Endometrial microvascular endothelial cells (primary cell): ENCODE measurements around the gene PSMA6. TPM values are rescaled to one million over a fixed set of nuclear protein-coding genes. Genes with fewer than 3 reads are reported as not detected.
"Not testable (repeated sequence)": the region's sequence is repeated elsewhere in the genome, so short reads cannot be mapped to it uniquely, and the experiment has no call there.

Experiments used
- in situ Hi-C: cut with HindIII; loops from 2 replicates; pipeline ENCODE4 v1.10.0; 2017; ENCODE audit warnings: low sequenced_read_pairs, low pct_unique_long_range_greater_than_20kb; ENCODE audit errors: inconsistent ontology term
- total RNA-seq: library from RNA; depleted of rRNA; stranded (reverse); fragments of >200 nt; gene quantifications from one replicate; pipeline ENCODE4 v1.2.3, GENCODE V29; 2015; ENCODE audit errors: inconsistent ontology term

PSMA6 gene
- total RNA-seq, result 361 TPM

DNA sequence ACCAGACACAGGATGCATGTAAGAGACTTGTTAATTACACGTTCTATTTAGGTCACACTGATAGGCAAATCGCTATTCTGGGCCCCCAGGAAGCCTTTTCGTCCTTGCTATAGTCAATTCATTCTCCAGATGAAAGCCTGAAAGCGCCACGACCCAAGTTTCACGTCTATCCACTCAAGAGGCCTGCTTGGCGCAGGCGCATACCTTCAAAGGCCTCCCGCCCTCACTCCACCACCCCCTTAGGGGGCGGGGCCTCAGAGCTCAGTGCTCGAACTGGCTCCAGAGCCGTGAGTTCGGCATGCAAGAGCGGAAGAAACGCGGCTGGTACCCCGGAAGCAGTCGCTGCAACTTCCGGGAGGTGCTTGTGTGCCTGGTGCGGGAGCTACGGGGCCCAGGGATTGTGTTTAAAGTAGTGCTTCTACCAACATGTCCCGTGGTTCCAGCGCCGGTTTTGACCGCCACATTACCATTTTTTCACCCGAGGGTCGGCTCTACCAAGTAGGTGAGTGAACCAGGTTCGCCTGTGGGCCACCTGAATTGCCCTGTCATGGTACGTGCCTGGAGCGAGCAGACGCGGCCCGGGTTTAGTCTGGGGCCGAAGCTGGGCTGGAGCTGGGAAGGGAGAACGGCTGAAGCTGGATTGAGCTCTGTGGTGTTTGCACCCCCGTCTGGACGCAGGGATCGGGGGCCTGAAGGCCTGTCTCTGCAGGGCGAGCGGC, at the start of gene PSMA6:
Gene PSMA6, plus strand, starts transcription at position 332 of the 719 bp plus-strand sequence. Its CDS starts 95 bp downstream, at position 427.
- in situ Hi-C loops, result no loop called here

DNA sequence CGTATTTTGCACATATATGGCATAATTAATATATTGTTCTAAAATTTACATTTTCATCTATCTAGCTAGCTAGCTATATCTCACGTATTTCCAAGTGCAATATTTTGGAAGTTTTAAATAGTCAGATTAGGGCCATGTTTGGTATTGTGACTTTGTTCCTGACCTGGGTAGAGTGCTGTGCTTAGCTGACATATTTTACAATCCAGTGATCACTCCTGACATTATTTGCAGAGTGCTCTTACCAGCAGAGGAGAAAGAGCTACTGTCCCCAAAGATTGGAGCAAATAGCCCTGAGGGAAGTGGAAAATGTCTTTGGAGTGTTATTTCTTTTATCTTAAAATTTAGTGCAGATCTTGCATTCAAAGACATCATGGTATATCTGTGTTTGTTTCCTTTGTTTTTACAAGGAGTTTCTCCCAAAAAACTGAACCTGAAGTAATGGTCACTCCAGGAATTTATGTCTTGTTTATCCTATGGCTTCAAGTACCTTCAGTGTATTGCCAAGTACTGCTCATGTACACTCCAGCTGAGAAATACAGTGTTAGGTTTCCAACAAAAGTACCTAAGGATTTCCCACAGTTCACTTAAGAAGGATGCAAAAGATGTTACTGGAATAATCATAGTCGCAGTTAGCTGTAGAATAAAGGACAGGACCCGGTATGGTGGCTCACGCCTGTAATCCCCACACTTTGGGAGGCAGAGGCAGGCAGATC, 49.4 kb upstream of the PSMA6 start:
- in situ Hi-C loops, result no loop called here

DNA sequence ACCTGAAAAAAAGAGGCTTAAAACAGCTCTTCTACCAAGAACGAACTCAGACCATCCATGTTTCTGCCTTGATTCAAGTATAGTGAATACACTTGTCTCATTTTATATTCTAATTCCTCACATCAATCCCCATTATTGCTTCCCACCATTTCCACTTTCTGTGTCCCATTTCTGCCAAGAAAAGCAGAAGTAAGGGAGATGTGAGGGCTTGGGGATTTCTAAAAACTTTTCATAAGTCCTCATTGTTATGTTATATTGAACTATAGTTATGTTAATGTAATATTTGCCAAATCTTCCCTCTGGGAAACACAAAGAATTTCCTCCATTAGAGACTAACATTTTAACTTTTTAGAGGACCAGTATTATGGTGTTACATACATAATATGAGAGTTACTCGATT, 48.2 kb upstream of the PSMA6 start:
- in situ Hi-C loops, result no loop called here

DNA sequence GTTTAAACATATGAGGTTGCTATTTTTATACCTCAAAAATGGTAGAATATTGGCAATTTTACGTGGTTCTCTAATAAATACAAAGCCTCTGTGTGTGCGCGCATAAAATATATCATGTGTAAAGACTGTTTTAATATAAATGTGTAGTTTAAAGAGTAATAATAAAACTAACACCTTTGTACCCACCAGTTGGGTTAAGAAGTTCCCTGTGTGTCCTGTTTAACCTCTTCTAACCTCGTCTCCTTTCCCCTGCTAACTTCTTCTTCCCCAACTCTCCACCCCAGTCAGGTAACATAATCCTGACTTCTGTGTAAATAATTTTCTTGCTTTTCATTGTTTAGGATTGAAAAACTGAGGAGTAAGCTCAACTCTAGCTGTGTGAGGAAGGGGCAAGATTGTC, 47.6 kb upstream of the PSMA6 start:
- in situ Hi-C loops, result no loop called here

DNA sequence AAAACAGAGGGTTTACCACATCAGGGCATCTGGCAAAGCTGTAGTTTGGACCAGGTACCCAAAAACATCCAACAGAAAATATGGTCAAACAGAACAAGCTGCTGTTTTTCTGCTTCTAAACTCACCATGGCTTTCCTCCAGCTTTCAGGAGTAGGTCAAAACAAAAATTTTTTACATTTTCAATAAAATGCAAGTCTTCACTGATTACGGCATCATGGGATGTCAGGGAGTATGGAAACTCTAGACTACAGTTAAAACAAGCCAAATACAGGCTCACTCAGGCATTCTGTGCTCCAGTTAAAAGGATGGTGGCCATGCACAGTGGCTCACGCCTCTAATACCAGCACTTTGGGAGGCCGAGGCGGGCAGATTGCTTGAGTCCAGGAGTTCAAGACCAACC, 47.1 kb upstream of the PSMA6 start:
- in situ Hi-C loops, result no loop called here

DNA sequence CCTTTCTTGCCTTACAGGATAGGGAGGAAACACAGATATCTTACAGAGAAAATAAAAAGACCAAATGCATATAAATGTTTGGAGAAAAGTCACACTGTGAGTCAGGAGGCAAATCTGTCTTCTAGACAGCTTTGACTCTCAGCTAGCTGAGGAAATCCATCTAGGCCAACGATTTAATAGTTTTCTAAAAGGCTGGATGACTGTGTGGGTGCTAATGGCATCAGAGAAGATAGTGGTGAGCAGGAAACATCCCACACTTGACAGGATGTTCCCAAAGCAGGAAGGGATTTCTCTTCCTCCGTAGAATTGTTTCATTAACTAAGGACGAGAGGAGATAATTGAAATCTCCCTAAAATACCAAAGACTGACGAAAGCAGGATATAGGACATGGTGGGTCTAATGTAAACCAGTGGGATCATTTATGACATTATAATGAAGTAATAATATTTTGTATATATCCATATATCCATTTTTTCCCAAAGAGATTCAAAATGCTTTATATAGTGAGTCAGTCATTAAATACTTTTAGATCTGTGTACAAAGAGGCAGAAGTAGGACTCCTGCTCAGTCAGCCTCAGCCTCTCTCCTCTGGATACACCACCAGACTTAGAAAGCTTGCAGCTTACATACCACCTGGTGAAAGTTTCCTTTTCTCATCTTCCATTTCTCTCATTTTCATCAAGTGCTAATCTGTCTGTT, 44.3 kb upstream of the PSMA6 start:
- in situ Hi-C loops, result no loop called here

DNA sequence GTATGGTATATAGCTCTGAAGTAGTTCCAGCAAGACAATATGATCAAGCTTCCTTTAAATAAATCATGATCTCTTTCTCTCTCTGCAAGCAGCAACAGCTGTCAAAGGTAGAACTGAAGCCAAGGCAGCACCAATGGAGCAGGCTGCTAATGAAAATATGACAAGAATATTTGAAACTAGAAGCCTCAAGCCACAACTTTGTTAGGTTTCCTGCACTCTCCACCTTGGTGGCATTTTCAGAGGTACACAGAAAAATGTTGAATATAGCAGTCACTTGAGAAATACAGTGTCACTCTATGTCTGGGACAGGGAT, 43.8 kb upstream of the PSMA6 start:
- in situ Hi-C loops, result no loop called here

DNA sequence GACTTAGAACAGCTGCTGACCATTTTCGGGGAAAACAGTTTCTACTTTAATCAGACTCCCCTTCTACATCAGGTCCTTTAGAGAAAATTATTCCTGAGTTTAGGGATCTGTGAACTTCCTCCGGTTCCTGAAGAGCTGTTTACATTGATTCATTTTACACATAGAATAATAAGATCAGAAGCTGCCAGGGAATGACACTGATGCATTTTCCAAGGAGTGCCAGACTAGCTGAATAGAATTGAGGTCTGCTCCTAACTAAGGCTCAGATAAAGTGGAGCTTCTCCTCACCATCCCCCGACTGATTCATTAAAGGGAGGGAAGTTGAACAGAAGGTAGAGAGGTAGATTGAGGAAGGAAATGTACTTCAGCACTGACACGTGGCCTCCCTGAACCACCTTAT, 41.9 kb upstream of the PSMA6 start:
- in situ Hi-C loops, result no loop called here

DNA sequence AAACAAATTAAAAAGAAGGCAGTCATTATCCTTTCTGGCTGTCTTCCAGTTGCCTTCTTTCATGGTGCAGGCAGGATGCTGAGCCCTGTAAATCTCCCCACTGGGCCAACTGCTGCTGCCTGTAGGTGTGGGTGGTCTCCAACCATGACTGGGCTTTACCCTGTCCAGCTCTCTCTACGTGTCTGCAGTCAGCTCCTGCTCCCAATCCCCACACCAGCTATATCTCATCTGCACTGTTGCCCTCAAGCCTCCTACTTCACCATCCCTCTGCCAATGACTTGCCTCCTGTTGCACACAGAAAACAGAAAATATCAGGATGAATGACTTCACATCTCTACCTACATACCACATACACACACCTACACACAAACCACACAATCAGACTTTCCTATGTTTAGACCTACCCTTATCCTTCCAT, 39.7 kb upstream of the PSMA6 start:
- in situ Hi-C loops, result no loop called here

DNA sequence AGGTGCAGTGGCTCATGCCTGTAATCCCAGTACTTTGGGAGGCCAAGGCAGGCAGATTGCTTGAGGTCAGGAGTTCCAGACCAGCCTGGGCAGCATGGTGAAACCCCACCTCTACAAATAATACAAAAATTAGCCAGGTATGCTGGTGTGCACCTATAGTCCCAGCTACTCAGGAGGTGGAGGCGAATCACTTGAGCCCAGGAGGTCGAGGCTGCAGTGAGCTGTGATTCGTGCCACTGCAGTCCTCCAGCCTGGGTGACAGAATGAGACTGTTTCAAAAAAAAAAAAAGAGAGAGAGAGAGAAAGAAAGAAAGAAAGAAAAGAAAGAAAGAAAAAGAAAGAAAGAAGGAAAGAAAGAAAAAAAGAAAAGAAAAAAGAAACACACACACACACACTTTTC, 39.1 kb upstream of the PSMA6 start:
- in situ Hi-C loops, result not testable (repeated sequence)

DNA sequence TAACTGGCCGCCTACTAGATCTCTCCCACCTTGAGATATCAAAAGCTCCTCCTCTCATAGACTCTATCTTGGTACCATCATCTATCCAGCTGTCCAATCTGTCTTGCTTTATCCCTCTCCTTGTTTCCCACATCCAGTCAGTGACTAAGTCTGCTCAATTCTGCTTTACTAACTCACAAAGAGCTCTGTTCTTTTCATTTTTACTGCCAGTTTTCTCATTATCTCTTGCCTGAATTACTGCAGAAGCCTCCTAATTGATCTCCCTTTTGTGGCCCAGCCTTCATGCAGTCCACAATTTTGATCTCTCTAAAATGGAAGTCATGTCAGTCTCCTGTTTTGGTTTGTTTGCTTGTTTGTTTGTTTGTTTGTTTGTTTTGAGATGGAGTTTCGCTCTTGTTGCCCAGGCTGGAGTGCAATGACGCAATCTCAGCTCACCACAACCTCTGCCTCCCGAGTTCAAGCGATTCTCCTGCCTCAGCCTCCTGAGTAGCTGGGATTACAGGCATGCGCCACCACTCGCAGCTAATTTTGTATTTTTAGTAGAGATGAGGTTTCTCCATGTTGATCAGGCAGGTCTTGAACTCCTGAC, 38.1 kb upstream of the PSMA6 start:
- in situ Hi-C loops, result not testable (repeated sequence)

DNA sequence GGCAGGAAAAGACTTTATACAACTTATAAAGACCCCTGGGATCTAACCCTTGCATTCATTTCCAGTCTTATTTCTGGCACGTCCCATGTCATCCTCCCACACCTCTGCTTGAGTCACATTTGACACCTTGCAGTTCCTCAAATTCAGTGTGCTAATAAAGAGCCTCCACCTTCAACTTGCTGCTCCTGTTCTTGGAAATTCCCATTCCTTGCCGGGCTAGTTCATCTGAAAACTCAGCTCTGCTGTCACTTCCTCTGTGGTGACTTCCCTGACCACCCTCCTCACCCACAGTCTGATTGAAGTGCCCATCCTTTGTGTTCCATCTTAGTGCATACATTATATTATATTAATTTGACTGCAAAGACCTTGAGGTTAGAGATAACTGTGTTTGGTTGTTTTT, 37.4 kb upstream of the PSMA6 start:
- in situ Hi-C loops, result no loop called here

DNA sequence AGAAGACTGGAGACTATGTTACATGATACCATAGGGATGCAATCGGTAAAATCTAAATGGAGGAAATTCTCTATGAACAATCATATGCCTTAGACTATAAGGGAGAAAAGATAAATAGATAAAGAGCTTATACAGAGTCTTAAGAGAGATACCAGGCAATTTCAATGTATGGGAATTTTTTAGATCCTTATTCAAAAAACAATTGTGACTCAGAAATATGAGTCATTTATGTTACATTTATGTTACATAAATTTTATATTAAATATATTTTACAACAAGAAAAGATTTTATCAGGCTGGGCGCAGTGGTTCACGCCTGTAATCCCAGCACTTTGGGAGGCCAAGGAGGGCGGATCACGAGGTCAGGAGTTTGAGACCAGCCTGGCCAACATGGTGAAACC, 36.5 kb upstream of the PSMA6 start:
- in situ Hi-C loops, result no loop called here

DNA sequence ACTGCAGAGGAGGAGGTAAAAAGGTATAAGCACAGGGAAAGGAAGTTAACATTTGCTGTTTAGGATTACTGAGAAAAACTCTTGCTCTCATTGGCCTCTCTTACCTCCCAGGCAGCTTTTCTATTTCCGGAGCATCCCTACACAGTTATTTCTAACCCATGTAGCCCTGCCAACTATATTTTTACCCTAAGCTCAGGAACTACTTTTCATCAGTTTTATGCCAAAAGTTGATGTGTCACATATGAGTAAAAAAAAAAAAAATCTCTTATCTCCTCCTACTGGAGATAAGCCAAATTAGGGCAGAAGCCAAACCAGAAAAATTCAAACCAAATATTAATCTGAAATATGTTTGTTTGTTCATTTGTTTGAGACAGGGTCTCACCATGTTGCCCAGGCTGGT, 34.4 kb upstream of the PSMA6 start:
- in situ Hi-C loops, result no loop called here

DNA sequence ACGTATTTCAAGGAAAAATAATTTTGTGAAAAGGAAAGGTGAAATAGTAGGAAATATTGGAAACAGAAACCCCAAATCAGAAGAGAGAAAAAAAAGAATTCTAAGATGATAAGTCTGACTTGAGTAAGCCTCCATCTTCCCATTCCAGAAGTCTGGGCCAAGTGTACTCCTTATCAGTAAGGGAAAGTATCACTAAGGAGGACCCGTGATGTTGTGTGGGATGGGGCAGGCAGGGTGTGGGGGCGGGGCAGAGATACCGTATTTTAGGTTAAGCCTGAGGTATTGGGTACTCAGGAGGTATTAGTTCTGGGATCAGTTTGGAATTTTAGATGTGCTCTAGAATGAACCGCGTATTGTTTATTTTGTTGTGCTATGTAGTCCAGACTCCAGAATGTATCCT, 33.8 kb upstream of the PSMA6 start:
- in situ Hi-C loops, result no loop called here

DNA sequence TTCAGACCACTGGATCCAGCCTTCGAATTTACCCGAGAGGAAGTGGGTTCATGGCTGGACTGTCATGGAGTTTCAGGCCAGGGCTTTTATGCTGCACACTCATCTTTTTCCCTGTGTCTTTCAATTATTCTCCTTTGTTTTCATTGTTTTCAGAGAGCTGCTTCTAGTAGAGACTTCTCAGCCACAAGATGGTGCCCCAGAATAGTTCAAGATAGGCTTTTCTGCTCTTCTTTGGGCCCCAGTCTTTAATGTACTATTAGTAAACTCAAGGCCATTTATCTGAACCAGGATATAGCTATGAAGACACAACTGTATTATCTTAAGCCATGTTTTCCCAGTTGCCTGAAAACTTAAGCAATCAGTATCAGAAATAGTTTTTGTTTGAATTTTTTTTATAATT, 30.4 kb upstream of the PSMA6 start:
- in situ Hi-C loops, result no loop called here

DNA sequence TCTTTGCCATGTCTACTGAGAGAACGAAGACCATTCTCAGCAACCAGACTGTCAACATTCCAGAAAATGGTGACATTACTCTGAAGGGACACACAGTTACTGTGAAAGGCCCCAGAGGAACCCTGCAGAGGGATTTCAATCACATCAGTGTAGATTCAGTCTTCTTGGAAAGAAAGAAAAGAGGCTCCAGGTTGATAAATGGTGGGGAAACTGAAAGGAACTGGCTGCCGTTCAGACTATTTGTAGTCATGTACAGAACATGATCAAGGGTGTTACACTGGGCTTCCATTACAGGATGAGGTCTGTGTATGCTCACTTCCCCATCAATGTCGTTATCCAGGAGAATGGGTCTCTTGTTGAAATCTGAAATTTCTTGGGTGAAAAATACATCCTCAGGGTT, 29.7 kb upstream of the PSMA6 start:
- in situ Hi-C loops, result no loop called here

DNA sequence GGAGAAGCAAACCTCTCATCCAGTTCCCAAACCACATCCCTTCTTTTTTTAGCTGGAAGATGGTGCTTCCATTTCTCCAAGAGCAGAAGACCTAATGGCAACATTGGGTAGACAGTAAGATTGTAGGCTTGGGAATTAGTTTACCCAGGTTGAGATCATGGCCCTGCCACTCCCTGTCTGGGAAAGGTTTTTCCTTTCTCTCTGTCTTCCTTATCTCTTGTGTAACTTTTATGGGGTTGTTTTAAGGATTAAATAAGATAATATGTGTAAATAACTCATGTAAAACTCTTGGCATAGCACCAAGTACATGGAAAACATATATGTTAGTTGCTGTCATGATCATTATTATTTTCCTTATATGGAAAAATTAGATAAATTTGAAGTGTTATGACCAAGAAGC, 23.2 kb upstream of the PSMA6 start:
- in situ Hi-C loops, result no loop called here

DNA sequence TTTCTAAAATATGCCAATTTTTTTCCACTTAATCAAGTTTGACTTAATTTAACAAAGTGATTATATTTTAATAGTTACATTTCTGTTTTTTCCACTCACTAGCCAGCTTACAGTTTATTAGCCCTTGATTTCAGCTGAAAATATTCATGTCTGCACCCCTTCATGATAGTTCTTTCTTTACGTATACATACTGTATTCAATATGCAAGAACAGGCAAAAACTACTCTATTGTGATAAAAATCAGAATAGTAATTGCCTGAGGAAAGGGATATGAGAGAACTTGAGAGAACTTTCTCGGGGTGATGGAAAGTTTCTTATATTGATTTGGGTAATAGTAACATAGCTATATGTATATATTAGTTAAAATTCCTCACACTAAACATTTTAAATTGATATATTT, 17.4 kb upstream of the PSMA6 start:
- in situ Hi-C loops, result no loop called here

DNA sequence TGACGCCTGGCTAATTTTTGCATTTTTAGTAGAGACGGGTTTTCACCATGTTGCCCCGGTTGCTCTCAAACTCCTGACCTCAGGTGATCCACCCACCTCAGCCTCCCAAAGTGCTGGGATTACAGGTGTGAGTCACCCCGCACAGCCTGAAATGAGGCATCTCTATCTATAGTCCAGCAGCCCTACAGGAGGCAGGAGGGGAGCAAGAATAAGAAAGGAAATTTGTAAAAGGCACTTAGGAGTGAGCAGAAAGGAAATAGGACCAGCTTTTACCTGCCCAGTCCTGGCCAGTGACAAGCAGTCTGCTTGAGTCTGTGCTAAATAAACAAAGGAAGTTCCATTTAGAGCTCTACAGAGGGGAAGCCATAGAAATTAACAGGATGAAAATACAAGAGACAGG, 15.0 kb upstream of the PSMA6 start:
- in situ Hi-C loops, result no loop called here
